Daoy (cell line): Measurements from ENCODE around the gene FMNL2. TPM values are rescaled to one million over a fixed set of nuclear protein-coding genes. Genes with fewer than 3 reads are reported as not detected.

Experiments used
- DNase-seq: peaks from one replicate; pipeline ENCODE4 v3.0.0-alpha.2; 2015; ENCODE audit warnings: low read depth
- total RNA-seq: library from RNA; depleted of rRNA; stranded (reverse); fragments of >200 nt; shearing (Covaris generic); gene quantifications from 2 replicates; pipeline ENCODE4 v1.2.3, GENCODE V29; 2014

The FMNL2 gene
- total RNA-seq, 1 experiment from 2014 or later, result 29.0 TPM

GRCh38 chr2:152556506-152556905 lies 221.5 kb downstream of the FMNL2 start:
- DNase-seq, result no peak

GRCh38 chr2:152557273-152557888 lies 222.4 kb downstream of the FMNL2 start:
- no peak for DNase-seq

- peak; percentile 79 for DNase-seq
Observed at GRCh38 chr2:152558158-152558984, 223.4 kb downstream of the FMNL2 start.

DNA sequence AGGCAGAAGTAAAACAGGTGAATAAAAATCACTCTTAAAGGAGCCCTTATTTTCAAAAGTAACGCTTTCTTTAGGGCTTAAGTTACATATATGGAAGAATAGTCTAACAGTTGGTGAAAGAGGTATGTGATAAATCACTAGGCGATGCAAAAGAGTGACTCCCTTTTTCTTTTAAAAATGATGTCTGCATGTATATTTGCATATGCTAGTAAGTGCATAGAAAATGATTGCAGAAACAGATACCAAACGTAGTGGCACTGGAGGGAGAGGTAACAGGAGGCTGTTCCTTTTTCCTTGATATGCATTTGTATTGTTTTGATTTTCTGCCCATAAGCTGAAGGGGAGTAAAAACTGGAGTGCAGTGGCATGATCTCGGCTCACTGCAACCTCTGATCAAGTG lies 224.0 kb downstream of the FMNL2 start:
- DNase-seq, result no peak

GRCh38 chr2:152560166-152560565 lies 225.2 kb downstream of the FMNL2 start:
- no peak for DNase-seq

GRCh38 chr2:152560873-152561595 lies 226.1 kb downstream of the FMNL2 start:
- DNase-seq, result no peak

- DNase-seq, result no peak
Observed at GRCh38 chr2:152562198-152562884, 227.4 kb downstream of the FMNL2 start.

GRCh38 chr2:152563764-152564163 lies 228.8 kb downstream of the FMNL2 start:
- no peak for DNase-seq

DNA sequence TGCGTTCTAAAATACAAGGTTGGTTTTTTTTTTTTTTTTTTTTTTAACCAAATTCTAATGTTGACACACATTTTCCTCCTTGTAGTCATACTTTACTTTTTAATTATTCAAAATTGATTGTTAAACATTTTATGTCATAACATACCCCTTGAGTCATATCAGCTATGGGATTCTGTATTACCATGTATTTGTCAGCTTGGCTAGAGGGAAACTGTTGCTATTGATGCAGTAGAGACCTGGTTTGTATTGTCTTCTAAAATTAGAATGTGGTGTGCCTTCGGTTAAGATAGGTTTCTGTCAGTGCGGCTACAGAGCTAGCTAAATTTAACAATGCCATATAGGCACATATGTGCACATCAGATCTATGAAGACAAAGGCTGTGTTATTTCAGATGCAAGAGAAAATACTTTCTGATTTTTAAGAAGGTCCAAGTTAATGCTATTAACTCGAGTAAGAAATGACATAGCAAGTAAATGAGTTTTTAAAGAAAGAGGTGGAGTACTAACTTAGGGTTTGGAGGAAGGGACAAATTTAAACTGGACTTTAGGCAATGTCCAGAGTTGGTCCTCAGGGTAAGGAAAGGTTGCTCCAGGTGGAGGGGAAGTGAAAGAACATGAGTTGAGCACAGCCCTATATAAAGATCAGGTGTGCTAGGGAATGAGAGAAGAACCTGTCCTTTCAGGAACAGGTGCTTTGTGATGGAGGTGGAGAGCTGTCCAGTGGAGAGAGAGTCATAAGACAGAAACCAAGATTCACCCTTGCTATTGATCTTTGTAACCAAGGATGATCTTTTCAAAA lies 230.0 kb downstream of the FMNL2 start:
- DNase-seq, result no peak

- no peak for DNase-seq
Observed at GRCh38 chr2:152565884-152566727, 231.1 kb downstream of the FMNL2 start.

- DNase-seq, result peak; percentile 81
Observed at GRCh38 chr2:152566728-152567069, 231.7 kb downstream of the FMNL2 start.

- no peak for DNase-seq
Observed at GRCh38 chr2:152568531-152568930, 233.6 kb downstream of the FMNL2 start.

- no peak for DNase-seq
Observed at GRCh38 chr2:152569186-152569585, 234.2 kb downstream of the FMNL2 start.

DNA sequence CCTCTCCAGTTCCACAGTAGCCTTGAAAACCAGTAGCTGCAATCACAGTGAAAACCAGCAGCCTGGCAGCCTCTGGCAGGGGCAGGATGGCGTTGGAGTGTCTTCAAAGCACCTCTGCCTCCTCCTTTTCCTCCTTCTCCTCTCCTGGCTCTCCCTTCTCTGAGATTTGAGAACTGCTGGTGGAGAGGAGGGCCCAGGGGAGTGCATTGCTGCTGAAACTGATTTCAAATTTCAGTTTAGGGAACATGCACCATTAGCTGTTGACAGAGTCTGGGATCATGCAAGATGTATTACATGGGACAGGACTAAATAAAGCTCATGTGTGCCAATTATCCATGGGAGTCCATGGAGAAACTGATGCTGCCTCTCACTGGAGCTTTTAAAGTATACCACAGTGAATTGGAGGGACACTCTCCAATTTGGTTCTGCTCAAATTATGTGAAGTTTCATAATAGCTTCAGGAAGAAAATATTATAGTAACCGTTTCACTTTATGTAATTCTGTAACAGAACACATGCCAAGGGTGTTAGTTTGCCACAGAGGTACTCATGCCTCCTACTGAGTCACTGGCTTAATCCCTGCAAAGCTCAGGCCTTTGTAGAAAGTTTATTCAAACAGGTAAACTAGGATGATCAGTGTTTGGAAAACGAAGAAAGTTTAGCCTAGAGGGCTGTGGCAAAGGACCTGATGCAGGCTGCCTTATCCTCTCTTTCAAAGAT lies 236.2 kb downstream of the FMNL2 start:
- DNase-seq, result no peak

DNA sequence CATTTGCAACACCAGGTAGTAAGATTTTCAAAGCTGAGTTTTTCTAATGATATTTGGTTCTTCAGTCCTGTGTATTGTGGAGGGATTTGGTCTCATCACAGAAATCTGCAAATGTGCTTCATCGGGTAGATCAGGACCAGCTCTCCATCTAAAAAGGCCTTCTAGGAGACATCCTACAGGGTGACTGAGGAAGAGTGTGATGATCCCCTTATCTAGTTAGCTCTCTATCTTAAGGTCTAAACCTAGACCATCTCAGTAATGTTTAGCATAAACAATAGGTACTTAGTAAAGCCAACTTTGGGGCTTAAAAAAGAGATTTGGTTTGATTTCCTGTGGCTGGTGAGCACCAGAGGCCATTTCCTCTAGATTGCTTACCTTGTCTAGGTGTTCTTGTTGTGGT lies 237.1 kb downstream of the FMNL2 start:
- DNase-seq, result no peak

GRCh38 chr2:152573168-152573567 lies 238.2 kb downstream of the FMNL2 start:
- peak; percentile 63 for DNase-seq

DNA sequence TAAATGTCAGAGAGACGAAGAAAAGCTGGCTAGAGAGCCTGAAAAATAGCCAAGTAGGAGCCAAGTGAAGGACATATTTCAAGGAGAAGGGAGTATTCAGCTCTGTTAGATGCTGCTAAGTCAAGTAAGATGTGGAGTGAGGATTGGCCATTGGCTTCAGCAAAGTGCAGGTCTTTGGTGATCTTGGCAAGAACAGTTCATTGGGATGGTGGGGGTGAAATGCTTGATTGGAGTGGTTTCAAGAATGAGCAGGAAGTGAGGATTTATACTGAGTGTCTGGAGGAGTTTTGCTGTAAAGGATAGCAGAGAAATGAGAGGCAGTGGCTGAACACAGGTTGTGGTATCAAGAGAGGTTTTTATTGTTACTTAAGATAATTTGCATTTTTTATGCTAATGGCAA lies 242.6 kb downstream of the FMNL2 start:
- no peak for DNase-seq

- no peak for DNase-seq
Observed at GRCh38 chr2:152578573-152578972, 243.6 kb downstream of the FMNL2 start.

GRCh38 chr2:152580714-152581113 lies 245.7 kb downstream of the FMNL2 start:
- no peak for DNase-seq

GRCh38 chr2:152581360-152581759 lies 246.4 kb downstream of the FMNL2 start:
- DNase-seq, result no peak
